Loucy (cell line): ENCODE data around the gene CADM1.

Experiments used
- H2AFZ ChIP-seq: fragments of 200-600 bp; sonication (generic); 2 replicates; pipeline ENCODE4 v1.6.0; 2016; ENCODE audit warnings: antibody characterized with exemption, mild to moderate bottlenecking, low read length, moderate library complexity
- H3F3A ChIP-seq: fragments of 200-600 bp; 2 replicates; pipeline ENCODE4 v1.6.0; 2016; ENCODE audit warnings: antibody characterized with exemption, low read depth, mild to moderate bottlenecking
- H3K27me3 ChIP-seq: fragments of 200-600 bp; sonication (generic); 2 replicates; pipeline ENCODE4 v1.6.1; 2014; ENCODE audit warnings: low read length, mild to moderate bottlenecking; ENCODE audit not compliant: insufficient read depth, poor library complexity, severe bottlenecking
- H3K36me3 ChIP-seq: fragments of 200-600 bp; sonication (generic); 2 replicates; pipeline ENCODE4 v1.6.1; 2016; ENCODE audit warnings: low read length; ENCODE audit not compliant: insufficient read depth
- H3K4me1 ChIP-seq: fragments of 200-600 bp; sonication (generic); 2 replicates; pipeline ENCODE4 v1.5.1; 2014; ENCODE audit warnings: low read length, mild to moderate bottlenecking; ENCODE audit not compliant: insufficient read depth, poor library complexity, severe bottlenecking
- H3K4me2 ChIP-seq: fragments of 200-600 bp; sonication (generic); 2 replicates; pipeline ENCODE4 v1.6.0; 2014; ENCODE audit warnings: antibody characterized with exemption, low read length, low read depth, mild to moderate bottlenecking; ENCODE audit not compliant: poor library complexity, severe bottlenecking
- H3K4me3 ChIP-seq: fragments of 200-600 bp; sonication (generic); 2 replicates; pipeline ENCODE4 v1.5.1; 2014; ENCODE audit warnings: low read length, mild to moderate bottlenecking, mixed read lengths; ENCODE audit not compliant: poor library complexity, severe bottlenecking
- H3K79me2 ChIP-seq: fragments of 200-600 bp; sonication (generic); 2 replicates; pipeline ENCODE4 v1.6.1; 2014; ENCODE audit warnings: low read length; ENCODE audit not compliant: insufficient read depth
- H3K9ac ChIP-seq: fragments of 200-600 bp; sonication (generic); 2 replicates; pipeline ENCODE4 v1.6.0; 2014; ENCODE audit warnings: mild to moderate bottlenecking, low read depth, low read length, moderate library complexity; ENCODE audit not compliant: poor library complexity, severe bottlenecking
- H3K9me2 ChIP-seq: fragments of 200-600 bp; sonication (generic); replicated peaks from 2 replicates; pipeline ENCODE4 v1.6.1; 2016; ENCODE audit warnings: low read depth, low read length, mixed read lengths
- H3K9me3 ChIP-seq: fragments of 200-600 bp; sonication (generic); 2 replicates; pipeline ENCODE4 v1.6.1; 2014; ENCODE audit warnings: mild to moderate bottlenecking, antibody characterized with exemption, low read length, low read depth; ENCODE audit not compliant: insufficient read depth
- H4K20me1 ChIP-seq: fragments of 200-600 bp; sonication (generic); 2 replicates; pipeline ENCODE4 v1.6.0; 2014; ENCODE audit warnings: antibody characterized with exemption, low read length, mild to moderate bottlenecking; ENCODE audit not compliant: insufficient read depth, poor library complexity, severe bottlenecking
- EZH2phosphoT487 ChIP-seq: fragments of 200-600 bp; IDR thresholded peaks from 2 replicates; pipeline ENCODE4 v1.6.1; 2018; ENCODE audit warnings: antibody characterized with exemption, mild to moderate bottlenecking, moderate library complexity, borderline replicate concordance
- TF ChIP-seq, protein P1 (sequence below): fragments of 200-600 bp; sonication (generic); conservative IDR thresholded peaks from 2 replicates; pipeline ENCODE4 v1.5.1; 2014; ENCODE audit warnings: mild to moderate bottlenecking, antibody characterized with exemption, low read length

The CADM1 gene

DNA sequence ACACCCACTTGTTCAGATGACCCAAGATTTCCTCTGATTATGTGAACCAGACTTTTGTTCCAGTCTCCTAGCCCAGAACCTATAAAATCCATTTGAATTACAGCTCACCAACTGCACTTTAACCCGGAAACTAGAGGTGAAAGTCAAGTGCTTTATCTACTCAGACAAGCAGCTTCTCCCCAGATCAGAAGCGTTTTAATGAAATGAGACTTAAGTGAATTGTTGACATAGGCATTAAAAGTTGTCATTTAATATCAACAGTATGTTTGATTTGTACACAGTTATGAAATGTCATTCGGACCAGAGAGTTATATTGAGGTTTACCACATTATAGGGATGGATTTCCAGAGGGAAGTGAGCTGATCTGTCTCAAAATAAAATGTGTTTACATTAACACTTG lies 52.0 kb downstream of the CADM1 start:
- Histone ChIP-seq H3K9me3 (0 out of 2 replicates have a peak, but pooled peaks cover 3% of the 10 kb centered on the region), H3K36me3 (no peaks in the 10 kb centered on the region), H3K9me2 (no peaks in the 10 kb centered on the region), H2AFZ (no peak overlapping the region), H3K4me2 (no peak overlapping the region), H3K79me2 (no peaks in the 10 kb centered on the region), H3K4me3 (no peak overlapping the region), H3F3A (no peaks in the 10 kb centered on the region), H3K27me3 (no peaks in the 10 kb centered on the region), H4K20me1 (no peaks in the 10 kb centered on the region), H3K4me1 (no peaks in the 10 kb centered on the region), H3K9ac (no peak overlapping the region)
- TF ChIP-seq EZH2phosphoT487 = no peak
- TF ChIP-seq, protein P1, sequence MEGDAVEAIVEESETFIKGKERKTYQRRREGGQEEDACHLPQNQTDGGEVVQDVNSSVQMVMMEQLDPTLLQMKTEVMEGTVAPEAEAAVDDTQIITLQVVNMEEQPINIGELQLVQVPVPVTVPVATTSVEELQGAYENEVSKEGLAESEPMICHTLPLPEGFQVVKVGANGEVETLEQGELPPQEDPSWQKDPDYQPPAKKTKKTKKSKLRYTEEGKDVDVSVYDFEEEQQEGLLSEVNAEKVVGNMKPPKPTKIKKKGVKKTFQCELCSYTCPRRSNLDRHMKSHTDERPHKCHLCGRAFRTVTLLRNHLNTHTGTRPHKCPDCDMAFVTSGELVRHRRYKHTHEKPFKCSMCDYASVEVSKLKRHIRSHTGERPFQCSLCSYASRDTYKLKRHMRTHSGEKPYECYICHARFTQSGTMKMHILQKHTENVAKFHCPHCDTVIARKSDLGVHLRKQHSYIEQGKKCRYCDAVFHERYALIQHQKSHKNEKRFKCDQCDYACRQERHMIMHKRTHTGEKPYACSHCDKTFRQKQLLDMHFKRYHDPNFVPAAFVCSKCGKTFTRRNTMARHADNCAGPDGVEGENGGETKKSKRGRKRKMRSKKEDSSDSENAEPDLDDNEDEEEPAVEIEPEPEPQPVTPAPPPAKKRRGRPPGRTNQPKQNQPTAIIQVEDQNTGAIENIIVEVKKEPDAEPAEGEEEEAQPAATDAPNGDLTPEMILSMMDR = no peak

DNA sequence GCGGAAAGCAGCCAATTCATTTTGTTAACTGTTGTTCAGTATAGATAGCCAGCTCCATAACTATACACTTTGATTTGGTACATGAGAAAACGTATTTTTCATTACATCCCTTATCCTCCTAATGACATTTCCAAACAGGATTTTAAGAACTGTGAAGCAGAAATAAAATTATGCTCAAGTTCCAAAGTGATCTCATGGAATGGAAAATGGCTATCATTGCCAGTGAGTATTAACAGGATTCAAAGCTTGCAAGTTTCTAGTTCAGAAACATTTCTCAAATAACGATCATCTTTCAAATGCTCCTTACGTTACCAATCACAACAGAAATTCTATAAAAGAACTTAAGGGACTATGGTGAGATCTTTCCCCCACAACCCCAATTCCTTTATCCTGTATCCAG lies 53.7 kb downstream of the CADM1 start:
- H2AFZ ChIP-seq = no peak overlapping the region
- H3K9ac ChIP-seq = no peak overlapping the region
- H3K27me3 ChIP-seq = no peaks in the 10 kb centered on the region
- H3K9me2 ChIP-seq = no peaks in the 10 kb centered on the region
- no peaks in the 10 kb centered on the region for H3K36me3 ChIP-seq
- no peaks in the 10 kb centered on the region for H3K4me1 ChIP-seq
- H3K79me2 ChIP-seq = no peaks in the 10 kb centered on the region
- no peaks in the 10 kb centered on the region for H3F3A ChIP-seq
- H4K20me1 ChIP-seq = no peaks in the 10 kb centered on the region
- 0 out of 2 replicates have a peak, but pooled peaks cover 3% of the 10 kb centered on the region for H3K9me3 ChIP-seq
- no peak overlapping the region for H3K4me3 ChIP-seq
- no peak overlapping the region for H3K4me2 ChIP-seq
- TF ChIP-seq, protein P1 = no peak
- TF ChIP-seq EZH2phosphoT487 = no peak

DNA sequence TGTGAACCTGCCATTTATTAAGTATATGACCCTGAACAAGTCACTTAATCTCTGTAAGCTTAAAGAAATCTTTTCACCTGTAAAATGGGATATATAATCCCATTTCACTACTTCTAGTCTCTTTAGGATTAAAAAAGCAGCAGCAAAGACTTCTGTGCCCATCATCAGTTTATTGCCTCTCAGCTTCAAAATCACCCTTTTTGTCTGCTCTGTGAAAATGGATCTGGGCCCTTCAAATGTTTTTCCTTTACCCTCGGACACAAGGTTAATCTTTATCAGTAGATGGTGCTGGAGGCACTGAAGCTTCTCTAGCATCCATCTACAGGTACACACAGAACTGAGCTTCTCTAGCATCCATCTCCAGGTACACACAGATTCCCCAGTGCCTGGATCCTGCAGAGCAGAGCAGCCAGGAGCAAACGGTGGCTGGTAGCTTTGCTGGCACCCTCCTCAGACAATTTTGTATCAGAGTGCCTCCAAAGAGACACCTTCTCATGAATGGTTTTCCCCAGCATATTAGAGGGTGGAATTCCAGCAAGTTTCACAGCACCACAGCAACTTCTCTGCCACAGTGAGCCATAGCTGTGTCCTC lies 56.8 kb downstream of the CADM1 start:
- Histone ChIP-seq H4K20me1 (no peaks in the 10 kb centered on the region), H3K9me3 (0 out of 2 replicates have a peak, but pooled peaks cover 3% of the 10 kb centered on the region), H3K27me3 (no peaks in the 10 kb centered on the region), H3K9me2 (no peaks in the 10 kb centered on the region), H3K4me1 (no peaks in the 10 kb centered on the region), H3K4me2 (no peak overlapping the region), H3K4me3 (no peak overlapping the region), H3K36me3 (no peaks in the 10 kb centered on the region), H2AFZ (no peak overlapping the region), H3F3A (no peaks in the 10 kb centered on the region), H3K79me2 (no peaks in the 10 kb centered on the region), H3K9ac (no peak overlapping the region)
- TF ChIP-seq, protein P1 = no peak
- no peak for TF ChIP-seq EZH2phosphoT487
